ENCODE results near the gene PCDHA9.
"Not testable (repeated sequence)": the region's sequence is repeated elsewhere in the genome, so short reads cannot be mapped to it uniquely, and the experiment has no call there.

GRCh38 chr5:140822969-140823368, 25.2 kb upstream of the PCDHA9 start:
- not testable (repeated sequence) for TF ChIP-seq CTCF, POLR2A (IDR thresholded peaks at IDR 0.05)

Measured in body of pancreas (tissue), 4 donors.